HG03354 (cell line): ENCODE results near the gene ZSCAN21.

Source experiments
- ATAC-seq: cut with Tn5 transposase; IDR thresholded peaks from one replicate; pipeline ENCODE4 v1.9.1; 2021; ENCODE audit warnings: mild to moderate bottlenecking; ENCODE audit not compliant: unreplicated experiment, poor library complexity, severe bottlenecking

The ZSCAN21 gene

GRCh38 chr7:100093498-100093897, 43.9 kb downstream of the ZSCAN21 start:
- ATAC-seq = no peak

GRCh38 chr7:100093925-100094486, 44.4 kb downstream of the ZSCAN21 start:
- ATAC-seq = no peak

- ATAC-seq = no peak
These were observed 45.7 kb downstream of the ZSCAN21 start for GRCh38 chr7:100095289-100095688.

- no peak for ATAC-seq
These were observed 46.1 kb downstream of the ZSCAN21 start for GRCh38 chr7:100095704-100096103.

GRCh38 chr7:100098913-100099312, 49.3 kb downstream of the ZSCAN21 start:
- no peak for ATAC-seq

- no peak for ATAC-seq
These were observed 49.9 kb downstream of the ZSCAN21 start for GRCh38 chr7:100099452-100099851.

- peak; percentile 71 for ATAC-seq
These were observed 50.9 kb downstream of the ZSCAN21 start for GRCh38 chr7:100100420-100101015.

GRCh38 chr7:100101016-100101862, 51.7 kb downstream of the ZSCAN21 start, which contains the start of the genes AP4M1 and MCM7:
Gene AP4M1, plus strand, starts transcription at chr7:100101643. Its CDS starts 72 bp downstream, at chr7:100101715.
Gene MCM7, minus strand, starts transcription at chr7:100101397. Its CDS starts 103 bp downstream, at chr7:100101294.
- ATAC-seq = peak; percentile 86

GRCh38 chr7:100102950-100103840, 53.6 kb downstream of the ZSCAN21 start:
- no peak for ATAC-seq

GRCh38 chr7:100105534-100105933, 56.0 kb downstream of the ZSCAN21 start:
- no peak for ATAC-seq

GRCh38 chr7:100106633-100107032, 57.1 kb downstream of the ZSCAN21 start:
- ATAC-seq = no peak

- ATAC-seq = no peak
These were observed 57.7 kb downstream of the ZSCAN21 start for GRCh38 chr7:100107125-100107737.

GRCh38 chr7:100107890-100108289, 58.3 kb downstream of the ZSCAN21 start:
- no peak for ATAC-seq

- no peak for ATAC-seq
These were observed 60.1 kb downstream of the ZSCAN21 start for GRCh38 chr7:100109521-100110163.

- ATAC-seq = no peak
These were observed 61.6 kb downstream of the ZSCAN21 start for GRCh38 chr7:100111156-100111555.

- ATAC-seq = no peak
These were observed 62.3 kb downstream of the ZSCAN21 start for GRCh38 chr7:100111914-100112313.
